Thyroid gland (tissue), 4 donors: Measurements from ENCODE around the gene COPS9. TPM values are rescaled to one million over a fixed set of nuclear protein-coding genes. Genes with fewer than 3 reads are reported as not detected.

Experiments used
- DNase-seq, 2 donors: peaks; one replicate each; pipeline ENCODE4 v3.0.0-alpha.2; 2019
- H3K27ac ChIP-seq, 3 donors: fragments of 200-600 bp; sonication (generic); 1 replicate in 2 of 3; 2 replicates in 1 of 3; pipeline ENCODE4 v1.5.1; 2016 to 2019; ENCODE audit warnings: mild to moderate bottlenecking in 1 of 3, moderate library complexity in 1 of 3
- H3K27me3 ChIP-seq: fragments of 200-600 bp; sonication (generic); one replicate; pipeline ENCODE4 v1.5.1; 2019
- H3K36me3 ChIP-seq, 2 donors: fragments of 200-600 bp; sonication (generic); one replicate each; pipeline ENCODE4 v1.5.1; 2016 to 2019
- H3K4me1 ChIP-seq, 2 donors: fragments of 200-600 bp; sonication (generic); one replicate each; pipeline ENCODE4 v1.5.1; 2017 to 2019
- H3K4me3 ChIP-seq, 3 donors: fragments of 200-600 bp; sonication (generic); replicated peaks in 1 of 3; 1 replicate in 2 of 3; 2 replicates in 1 of 3; pipeline ENCODE4 v1.5.1; 2016; ENCODE audit warnings: mild to moderate bottlenecking in 1 of 3
- H3K9me3 ChIP-seq: fragments of 200-600 bp; sonication (generic); one replicate; pipeline ENCODE4 v1.5.1; 2017
- CTCF ChIP-seq, 6 experiments: fragments of 200-600 bp in 3 of 6; fragments of 450-650 bp in 3 of 6; sonication (generic) in 3 of 6; IDR thresholded peaks; one replicate each; pipeline ENCODE4 v1.5.1; 2016 to 2019; ENCODE audit warnings: antibody characterized with exemption in 6 of 6, mild to moderate bottlenecking in 2 of 6, inconsistent platforms in 1 of 6, moderate library complexity in 1 of 6
- POLR2A ChIP-seq, 2 donors: fragments of 450-650 bp; IDR thresholded peaks; one replicate each; pipeline ENCODE4 v1.6.1; 2017; ENCODE audit warnings: antibody characterized with exemption in 2 of 2, mild to moderate bottlenecking in 2 of 2, moderate library complexity in 1 of 2
- WGBS, 2 donors: methylation state at CpG; one replicate each; pipeline ENCODE4 v1.1.5; 2017; 5-methylcytosine and 5-hydroxymethylcytosine counted together
- intact Hi-C: fragments of 100-400 bp; cut with DNase I; formaldehyde crosslinking; loops from one replicate; pipeline ENCODE4 v1.15.1; 2023
- total RNA-seq, 4 donors: library from RNA; depleted of rRNA; stranded (reverse); fragments of >200 nt; gene quantifications; one replicate each; pipeline ENCODE4 v1.2.3, GENCODE V29; 2016

COPS9 gene
- total RNA-seq, 4 donors from 2014 or later, result 63.6 to 965 (median 239) TPM

- no peaks in the 10 kb centered on the region for H3K4me1 ChIP-seq
- WGBS, 2 donors, result 95% methylated on average over 16 of the region's 16 CpGs
- no peak overlapping the region for H3K4me3 ChIP-seq
- no peaks in the 10 kb centered on the region for H3K27me3 ChIP-seq
- no peak for TF ChIP-seq CTCF (IDR thresholded peaks at IDR 0.05)
- TF ChIP-seq POLR2A (IDR thresholded peaks at IDR 0.05), result no peak
- intact Hi-C loops, result no loop called here
- no peaks in the 10 kb centered on the region for H3K9me3 ChIP-seq
- peaks cover 35 to 36% of the 10 kb centered on the region in 2 donors for H3K36me3 ChIP-seq
- H3K27ac ChIP-seq, result no peak overlapping the region
- no peak for DNase-seq
Measured at GRCh38 chr2:240127911-240128607, 8.0 kb downstream of the COPS9 start.

GRCh38 chr2:240127191-240127750 lies 8.8 kb downstream of the COPS9 start:
- 84 to 92% methylated on average over 6 to 7 of the region's 7 CpGs for WGBS, 2 donors
- Histone ChIP-seq H3K27me3 (no peaks in the 10 kb centered on the region), H3K9me3 (no peaks in the 10 kb centered on the region), H3K4me1 (no peaks in the 10 kb centered on the region), H3K27ac (no peak overlapping the region), H3K36me3 (peaks cover 29% of the 10 kb centered on the region in 2 donors), H3K4me3 (no peak overlapping the region)
- intact Hi-C loops, result no loop called here
- TF ChIP-seq POLR2A (IDR thresholded peaks at IDR 0.05) (no peak), CTCF (IDR thresholded peaks at IDR 0.05) (no peak)
- DNase-seq, result no peak

GRCh38 chr2:240126731-240127130 lies 9.4 kb downstream of the COPS9 start:
- H3K36me3 ChIP-seq, result peaks cover 23 to 24% of the 10 kb centered on the region in 2 donors

GRCh38 chr2:240125742-240126141 lies 10.4 kb downstream of the COPS9 start:
- intact Hi-C loops, result no loop called here
- 93 to 97% methylated on average over 14 of the region's 14 CpGs for WGBS, 2 donors
- H3K4me3 ChIP-seq, result no peak overlapping the region

More at GRCh38 chr2:240126731-240127130, 9.4 kb downstream of the COPS9 start:
- Histone ChIP-seq H3K9me3 (no peaks in the 10 kb centered on the region), H3K27ac (no peak overlapping the region), H3K4me1 (no peaks in the 10 kb centered on the region), H3K27me3 (no peaks in the 10 kb centered on the region), H3K4me3 (no peak overlapping the region)
- intact Hi-C loops, result no loop called here
- DNase-seq, result no peak
- TF ChIP-seq POLR2A (IDR thresholded peaks at IDR 0.05) (no peak), CTCF (IDR thresholded peaks at IDR 0.05) (no peak)
- 93 to 96% methylated on average over 10 of the region's 10 CpGs for WGBS, 2 donors

More at GRCh38 chr2:240125742-240126141, 10.4 kb downstream of the COPS9 start:
- H3K27me3 ChIP-seq, result no peaks in the 10 kb centered on the region
- no peaks in the 10 kb centered on the region for H3K4me1 ChIP-seq
- no peaks in the 10 kb centered on the region for H3K9me3 ChIP-seq
- DNase-seq, result no peak
- H3K27ac ChIP-seq, result no peak overlapping the region
- peaks cover 15 to 19% of the 10 kb centered on the region in 2 donors for H3K36me3 ChIP-seq
- TF ChIP-seq CTCF (IDR thresholded peaks at IDR 0.05), result no peak
- TF ChIP-seq POLR2A (IDR thresholded peaks at IDR 0.05), result no peak
